Measurements from ENCODE around the gene TAF5L.

Gene TAF5L

DNA sequence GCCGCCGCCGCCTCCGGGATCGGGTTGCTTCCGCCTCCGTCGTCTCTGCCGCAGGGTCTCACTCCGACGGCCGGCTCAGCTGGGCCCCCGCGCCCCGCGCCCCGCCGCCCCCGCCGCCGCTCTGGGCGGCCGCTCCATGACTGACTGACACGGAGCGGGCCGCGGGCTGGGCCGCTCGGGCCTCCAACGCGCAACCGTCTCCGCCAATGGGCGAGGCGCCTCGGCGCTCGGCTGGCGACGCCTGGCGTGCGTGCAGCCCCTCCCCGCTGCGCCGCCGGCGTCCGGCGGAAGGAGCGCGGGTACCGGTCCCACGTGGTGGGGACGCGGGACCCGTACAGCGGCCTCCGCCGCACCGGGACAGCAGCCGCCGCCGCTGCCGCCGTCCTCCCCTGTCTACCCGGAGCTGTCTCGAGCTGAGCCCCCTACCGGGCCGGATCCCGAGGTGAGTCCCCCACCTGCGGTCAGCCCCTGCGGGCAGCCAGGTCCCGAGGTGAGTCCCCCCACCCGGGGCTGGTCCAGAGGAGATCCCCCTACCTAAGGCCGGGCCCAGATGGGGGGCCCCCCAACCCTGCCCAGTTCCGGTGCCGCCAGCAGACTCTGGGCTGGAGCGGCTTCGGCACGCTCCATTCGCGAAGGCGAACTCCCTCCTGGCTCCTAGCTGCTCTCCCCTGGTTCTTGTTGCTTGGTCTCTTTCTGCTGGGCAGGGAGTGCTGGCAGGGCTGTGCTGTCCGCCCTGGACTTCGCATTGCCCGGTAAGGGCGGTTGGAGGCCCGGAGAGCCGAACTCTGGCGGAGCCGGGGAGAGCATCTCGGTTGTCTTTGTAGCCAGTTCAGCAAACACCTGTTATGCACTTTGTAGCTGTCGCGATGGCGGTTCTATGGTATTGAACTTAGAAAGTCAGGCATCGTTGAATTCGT is at the start of gene TAF5L, which contains the start of gene URB2:
Gene TAF5L, minus strand, starts transcription at position 208 of the 917 bp plus-strand sequence. CDS start 11,640 bp downstream, outside the sequence.
Gene URB2, plus strand, starts transcription at position 333 of the 917 bp plus-strand sequence. CDS start 1,387 bp downstream, outside the sequence.
- DNase-seq: peak; percentile 95

DNA sequence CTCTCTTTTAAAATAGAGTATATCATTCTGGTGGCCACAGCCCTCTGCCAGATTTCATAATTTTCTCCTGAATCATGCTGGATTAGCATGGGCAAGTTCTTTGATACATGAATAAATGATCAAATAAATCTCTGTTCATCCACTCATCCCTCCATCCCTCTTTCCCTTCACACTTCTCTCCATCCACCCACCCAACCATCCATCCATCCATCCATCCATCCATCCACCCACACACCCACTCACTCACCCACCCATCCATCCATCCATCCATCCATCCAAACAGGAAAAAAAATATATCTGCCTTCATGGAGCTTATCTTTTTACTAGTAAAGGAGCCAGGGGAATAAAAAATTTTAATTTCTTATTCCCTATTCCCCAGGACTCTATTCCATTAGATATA is 49.5 kb upstream of the TAF5L start:
- DNase-seq: no peak

DNA sequence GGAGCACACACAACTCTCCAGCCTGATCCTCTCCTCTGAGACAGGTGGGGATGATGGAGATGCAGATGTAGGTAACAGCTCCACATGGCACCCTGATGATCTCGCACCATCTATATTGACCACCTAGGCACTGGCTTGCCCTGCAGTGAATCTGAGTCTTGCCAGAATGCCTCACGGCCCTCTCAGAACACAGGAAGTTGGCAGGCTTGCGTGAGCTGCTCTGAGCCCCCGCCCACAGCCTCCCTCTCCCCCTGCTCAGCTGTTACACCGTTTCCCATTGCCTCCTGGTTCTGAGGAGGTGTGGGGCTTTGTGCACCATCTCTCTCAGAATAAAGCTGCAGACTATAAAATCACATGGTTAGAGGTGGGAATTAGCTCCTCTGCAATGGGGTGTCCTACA is 48.1 kb upstream of the TAF5L start:
- DNase-seq: no peak

DNA sequence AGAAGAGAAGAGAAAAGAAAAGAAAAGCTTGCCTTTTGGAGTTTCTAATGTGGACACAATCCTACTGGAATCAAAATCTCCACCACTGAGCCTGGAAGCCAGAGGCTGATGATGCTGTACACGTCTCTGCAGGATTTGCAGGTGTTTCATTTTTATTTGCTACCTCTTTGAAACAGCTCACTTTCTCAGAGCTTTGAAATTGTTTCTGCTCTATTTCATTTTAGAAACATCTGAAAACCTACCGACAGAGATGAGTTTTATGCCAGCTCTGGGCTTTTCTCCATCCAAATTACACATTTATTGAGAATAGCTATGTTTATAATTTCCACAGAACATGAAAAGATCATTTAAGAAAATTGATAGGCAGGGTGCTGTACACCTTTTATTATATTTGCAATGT is 46.3 kb upstream of the TAF5L start:
- no peak for DNase-seq

DNA sequence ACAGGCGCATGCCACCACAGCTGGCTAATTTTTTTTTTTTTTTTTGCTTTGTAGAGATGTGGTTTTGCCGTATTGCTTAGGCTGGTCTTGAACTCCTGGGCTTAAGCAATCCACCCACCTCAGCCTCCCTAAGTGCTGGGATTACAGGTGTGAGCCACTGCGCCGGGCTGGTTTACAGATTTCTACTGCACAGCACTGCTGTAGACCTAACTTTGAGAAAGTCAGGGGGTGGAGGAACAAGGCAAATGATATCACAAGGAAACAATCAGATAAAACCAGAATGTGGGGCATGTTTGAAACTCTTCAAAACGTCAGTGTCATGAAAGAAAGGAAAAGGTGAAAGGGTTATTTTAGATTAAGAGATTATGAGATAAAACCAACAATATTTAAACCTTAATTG is 45.4 kb upstream of the TAF5L start:
- DNase-seq: no peak

DNA sequence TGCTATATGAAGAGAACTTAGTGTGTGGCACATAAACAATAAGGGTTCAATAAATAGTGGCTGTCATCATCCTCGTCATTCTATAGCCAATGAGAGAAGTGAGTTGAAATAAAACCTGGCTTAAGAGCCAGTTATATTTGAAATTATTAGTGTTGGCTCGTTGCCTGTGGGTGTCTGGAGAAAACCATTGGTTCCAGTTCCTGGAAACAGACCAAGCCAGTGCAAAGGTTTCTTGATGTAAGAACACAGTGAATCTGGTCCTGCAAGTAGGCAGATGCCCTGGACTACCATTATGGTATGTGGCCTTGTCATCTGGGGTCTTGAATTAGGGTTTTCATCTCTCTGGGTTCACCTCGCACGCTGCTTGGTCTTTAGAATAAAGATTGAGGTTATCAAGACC is 43.4 kb upstream of the TAF5L start:
- no peak for DNase-seq

DNA sequence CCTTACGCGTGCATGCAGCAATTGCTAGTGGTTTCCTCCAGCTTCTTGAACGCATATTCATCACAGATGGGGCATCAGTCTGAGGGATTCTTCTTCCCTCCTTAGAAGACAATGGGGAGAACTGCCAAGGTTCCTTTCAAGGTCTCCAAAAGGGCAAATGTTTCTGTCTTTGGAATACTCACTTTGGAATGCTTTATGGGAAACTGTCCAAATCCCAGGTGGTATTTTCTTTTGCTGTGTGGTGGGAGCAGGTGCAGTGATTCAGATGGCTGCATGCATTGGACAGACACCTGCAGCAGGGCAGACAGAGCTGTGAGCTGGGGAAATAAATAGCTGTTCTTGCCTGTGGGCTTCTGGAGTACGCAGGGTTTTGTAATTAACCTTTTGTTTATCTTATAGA is 40.7 kb upstream of the TAF5L start:
- no peak for DNase-seq

DNA sequence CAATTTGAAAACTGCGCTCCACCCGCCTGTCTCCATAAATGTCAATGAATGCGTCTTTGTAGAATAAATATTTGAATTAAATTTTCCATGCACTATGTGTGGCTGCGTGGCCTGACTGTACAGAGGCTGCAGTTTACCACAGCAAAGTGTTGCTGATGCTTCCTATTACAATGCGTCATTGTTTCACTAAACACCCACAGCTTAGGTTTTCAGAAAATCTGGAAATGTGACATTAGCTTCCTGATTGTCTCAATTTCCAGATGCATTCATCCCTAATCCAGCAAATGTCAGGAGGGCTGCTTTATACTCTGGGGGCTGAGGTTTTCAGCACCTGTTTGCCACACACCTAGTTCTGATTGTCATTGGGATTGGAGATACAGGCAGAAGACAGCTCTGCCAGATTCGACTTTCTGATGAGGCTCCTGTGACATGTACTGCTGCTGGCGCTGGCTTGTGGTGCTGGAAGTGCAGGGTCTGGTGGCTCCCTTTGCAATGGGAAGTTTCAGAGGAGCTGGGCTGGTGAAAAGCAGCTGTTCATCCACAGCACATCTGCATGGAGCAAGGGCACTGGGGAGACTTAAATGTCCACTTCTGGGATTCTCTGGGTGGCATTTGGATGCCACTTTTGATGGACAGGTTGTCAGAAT is 40.1 kb upstream of the TAF5L start:
- no peak for DNase-seq

DNA sequence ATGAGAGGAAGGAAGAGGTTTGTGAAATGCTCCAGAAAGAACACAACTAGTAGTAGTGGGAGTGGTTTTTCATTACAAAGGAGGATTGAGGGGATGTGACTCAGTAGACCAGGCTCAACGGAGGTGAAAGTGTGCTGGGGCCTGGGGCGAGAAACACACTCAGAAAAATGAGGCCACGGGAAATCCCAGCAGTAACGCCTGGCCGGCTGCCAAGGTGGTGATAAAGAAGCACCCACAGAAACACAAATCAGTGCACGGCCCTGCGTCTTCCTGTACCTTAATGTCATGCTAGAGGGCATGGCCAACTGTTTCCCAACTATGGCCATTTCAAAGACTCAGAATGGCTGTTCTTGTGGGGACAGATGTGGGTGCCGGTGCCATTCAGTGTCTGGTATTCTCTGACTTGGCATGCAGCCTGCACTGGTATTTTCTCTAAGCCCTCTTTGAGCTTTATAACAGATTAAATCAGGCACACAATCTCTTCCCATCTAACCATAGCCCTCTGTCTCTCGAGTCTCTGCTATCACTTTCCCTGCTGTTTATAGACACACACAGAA is 38.3 kb upstream of the TAF5L start:
- DNase-seq: peak; percentile 92

DNA sequence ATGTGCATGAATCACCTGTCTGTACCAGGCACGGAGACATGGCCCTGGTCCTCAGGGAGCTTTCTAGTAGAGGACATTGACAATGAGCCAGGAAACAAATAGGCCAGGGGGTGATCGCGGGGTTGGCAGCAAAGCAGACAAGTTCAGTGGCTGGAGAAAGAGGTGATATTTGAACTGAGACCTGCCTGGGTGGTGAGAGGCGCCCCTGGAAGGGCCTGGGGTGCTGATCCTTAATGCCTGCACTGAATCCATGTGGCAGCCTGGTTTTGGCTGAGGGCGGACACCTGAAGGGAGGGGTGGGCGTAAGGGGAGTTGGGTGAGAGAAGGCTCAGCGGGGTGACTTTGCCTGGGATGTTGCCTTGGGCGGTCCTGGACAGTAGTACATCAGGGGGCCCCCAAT is 36.0 kb upstream of the TAF5L start:
- DNase-seq: no peak

DNA sequence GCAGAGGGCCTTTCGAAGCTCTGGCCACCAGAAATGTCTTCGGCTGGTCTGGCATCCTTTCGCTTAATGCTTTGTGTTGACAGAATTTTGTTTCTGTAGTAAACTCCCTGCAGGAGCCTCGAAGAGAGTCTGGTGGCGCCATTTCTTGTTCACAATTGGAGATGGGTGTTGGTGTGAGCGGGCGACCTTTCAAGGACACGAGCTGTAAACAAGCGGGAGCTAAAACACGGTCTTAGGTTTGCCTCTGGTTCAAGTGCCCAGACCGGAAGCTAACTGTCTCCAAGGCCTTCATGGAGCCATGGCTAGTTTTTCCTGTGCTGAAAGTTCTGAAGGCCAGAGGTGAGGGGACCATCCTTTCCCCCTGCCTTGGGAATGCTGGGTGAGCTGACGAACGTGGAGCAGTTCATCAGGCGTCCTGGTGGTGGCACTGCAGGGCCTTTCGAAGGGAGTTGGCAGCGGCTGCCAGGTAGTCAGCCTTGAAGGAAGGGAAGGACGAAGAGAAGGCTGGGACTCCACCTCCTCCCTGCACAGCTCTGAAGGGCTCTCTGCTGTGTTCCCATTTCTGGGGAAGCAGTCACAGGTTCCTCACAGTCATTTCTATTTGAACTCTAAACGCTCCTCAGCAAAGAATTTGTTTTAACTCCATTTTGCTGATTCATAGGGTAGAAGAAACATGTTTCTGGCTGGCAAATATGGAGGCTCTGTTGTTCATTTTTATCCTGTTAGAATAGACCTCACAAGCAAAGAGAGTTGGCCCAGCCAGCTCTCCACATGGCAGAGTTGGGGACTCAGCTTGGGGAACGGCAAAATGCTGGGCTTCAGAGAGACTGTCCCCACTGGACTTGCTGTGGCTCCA is 35.3 kb upstream of the TAF5L start:
- DNase-seq: peak; percentile 88

DNA sequence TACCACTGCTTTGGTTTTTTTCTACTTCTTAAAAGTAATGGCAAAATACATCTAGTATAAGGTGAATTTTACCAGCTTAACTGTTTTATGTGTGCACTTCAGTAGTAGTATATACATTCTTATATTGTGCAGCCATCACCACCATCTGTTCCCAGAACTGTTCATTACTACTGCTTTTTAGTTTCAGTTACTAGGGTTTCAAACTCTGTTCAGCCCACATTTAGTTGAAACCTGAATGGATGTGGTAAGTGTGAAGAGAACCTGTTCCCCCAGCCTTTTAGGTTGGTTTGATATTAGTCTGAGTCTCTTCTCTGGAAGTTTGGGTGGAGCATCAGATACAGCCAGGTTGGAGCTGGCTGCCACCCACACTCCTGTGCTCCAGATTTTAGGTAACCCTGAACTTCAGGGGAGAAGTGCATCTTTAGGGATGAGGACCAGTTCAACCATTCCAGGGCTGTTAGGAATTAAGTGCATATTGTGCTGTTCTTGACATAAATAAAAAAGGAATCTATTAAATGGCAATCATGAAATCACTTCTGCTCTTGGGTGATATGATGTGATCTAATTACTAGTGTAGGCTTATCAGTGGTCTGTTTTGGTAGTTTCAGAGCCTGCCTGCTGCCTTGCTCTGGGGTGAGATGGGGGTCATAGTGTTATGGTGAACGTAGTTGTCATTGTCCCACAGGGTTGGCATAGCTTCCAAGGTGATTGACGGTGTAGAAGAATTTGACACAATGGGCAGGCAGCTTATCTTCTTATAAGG is 32.3 kb upstream of the TAF5L start:
- no peak for DNase-seq

DNA sequence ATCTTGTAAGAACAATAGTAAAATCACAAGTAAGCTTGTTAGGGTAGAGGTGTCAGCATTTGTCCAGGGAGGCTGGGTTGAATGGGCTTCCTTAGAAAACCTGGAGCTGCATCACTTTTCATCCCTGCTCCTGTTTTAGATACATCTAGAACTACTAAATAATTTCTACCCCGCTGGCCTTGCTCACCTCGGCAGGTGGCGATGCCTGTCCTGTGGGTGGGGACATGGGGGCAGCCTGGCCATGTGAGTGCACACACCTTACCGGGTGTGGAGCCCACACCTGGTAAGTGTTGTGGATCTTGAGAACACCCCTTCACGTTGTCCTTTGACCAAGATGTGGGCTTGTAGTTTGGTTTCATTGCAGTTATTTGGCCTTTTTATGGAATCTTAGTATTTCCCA is 29.9 kb upstream of the TAF5L start:
- no peak for DNase-seq

DNA sequence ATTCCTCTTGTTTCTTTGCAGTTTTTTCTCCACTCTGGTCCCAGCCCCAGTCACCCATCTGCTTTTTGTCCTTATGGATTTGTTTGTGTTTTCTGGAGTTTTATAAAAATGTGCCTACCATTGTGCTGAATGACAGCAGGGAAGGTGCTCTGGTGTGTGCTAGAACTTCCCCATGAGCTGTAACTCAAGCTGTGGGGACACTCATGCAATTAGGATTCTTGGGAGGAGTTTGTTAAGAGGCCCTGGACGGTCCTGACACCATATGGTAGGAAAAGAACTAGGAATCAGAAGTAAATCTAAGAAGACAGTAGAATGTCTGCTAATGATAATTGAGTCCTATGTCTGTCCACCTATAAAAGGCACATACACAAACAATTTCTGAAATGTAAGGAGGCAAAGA is 27.5 kb upstream of the TAF5L start:
- no peak for DNase-seq

DNA sequence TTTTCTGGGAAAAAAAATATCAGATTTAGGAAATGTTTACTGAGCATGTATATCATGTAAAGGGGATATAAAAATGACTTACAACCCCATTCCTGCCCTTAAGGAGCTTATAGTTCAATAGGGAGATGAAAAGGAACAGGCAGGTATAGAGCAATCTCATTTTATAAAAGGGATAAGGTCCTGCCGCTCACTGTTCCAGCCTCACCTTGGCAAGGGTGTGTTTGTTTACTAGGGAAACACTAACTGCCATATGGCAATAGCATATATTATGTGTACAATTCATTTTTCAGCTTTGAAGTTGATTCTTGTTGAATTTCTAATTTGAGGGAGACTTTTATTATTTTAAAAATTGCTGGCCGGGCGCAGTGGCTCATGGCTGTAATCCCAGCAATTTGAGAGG is 25.6 kb upstream of the TAF5L start:
- no peak for DNase-seq

DNA sequence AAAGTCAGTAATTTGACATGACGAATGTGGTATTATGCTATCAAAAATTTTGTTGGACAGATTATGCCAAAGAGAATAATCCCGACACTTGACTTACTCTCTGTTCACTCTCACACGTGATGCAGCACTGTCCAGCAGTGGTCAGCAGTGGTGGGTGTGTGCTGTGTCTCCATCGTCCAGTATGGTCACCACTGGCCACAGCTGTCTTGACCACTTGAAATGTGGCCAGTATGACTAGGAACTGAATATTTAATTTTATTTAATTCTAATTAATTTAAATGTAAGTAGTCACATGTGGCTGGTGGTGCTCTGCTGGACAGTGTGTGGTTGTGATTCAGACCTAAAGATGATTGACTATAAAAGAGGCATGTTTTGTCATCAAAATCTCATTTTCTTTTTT is 24.1 kb upstream of the TAF5L start:
- DNase-seq: no peak

DNA sequence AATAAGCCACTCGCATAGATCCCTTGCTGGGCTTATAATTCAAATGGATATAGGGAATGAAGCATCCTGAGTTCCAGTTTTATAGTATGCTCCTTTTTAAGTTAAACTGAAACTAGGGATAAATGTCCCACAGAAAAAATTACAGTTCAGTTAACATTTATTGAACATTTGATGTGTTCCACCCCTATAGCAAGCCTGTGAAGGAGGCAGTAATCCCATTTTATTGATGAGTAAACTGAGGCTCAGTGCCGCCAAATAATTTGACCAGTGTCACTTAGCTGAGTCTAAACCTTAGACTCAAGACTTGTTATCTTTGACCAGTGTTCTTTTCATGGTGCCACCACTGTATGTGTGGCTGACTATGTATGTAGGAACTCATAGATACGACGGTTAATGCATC is 22.5 kb upstream of the TAF5L start:
- DNase-seq: no peak

DNA sequence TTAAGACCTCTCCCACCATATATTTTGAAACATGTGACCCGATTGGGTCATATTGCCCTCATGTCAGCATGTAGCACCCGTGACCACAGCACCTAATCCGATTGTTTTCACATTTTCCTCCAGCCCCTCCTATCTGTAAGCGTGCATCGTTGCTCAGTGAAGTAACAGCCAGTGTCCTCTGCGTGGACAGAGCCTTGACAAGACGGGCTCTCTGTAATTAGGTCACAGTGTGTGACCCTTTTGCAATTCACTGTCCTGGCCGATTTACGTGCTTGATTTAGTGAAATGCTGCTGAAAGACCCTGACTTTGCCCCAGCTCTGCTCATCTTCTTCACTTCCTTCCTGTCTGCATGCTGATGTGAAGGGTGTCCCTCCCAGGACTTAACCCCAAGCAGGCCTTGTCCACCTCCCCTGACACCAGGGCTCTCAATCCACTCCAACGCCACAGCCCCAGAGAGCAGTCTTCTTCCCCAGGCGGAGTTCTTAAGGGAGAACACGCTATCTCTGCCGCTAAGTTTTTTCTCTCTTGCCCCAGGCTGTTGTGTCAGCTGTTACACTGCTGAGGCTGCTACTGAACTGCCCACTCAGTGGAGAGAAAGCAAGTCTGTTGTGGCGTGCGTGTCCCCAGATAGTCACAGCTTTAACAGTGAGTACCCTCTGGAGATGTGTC is 19.5 kb upstream of the TAF5L start:
- DNase-seq: no peak

DNA sequence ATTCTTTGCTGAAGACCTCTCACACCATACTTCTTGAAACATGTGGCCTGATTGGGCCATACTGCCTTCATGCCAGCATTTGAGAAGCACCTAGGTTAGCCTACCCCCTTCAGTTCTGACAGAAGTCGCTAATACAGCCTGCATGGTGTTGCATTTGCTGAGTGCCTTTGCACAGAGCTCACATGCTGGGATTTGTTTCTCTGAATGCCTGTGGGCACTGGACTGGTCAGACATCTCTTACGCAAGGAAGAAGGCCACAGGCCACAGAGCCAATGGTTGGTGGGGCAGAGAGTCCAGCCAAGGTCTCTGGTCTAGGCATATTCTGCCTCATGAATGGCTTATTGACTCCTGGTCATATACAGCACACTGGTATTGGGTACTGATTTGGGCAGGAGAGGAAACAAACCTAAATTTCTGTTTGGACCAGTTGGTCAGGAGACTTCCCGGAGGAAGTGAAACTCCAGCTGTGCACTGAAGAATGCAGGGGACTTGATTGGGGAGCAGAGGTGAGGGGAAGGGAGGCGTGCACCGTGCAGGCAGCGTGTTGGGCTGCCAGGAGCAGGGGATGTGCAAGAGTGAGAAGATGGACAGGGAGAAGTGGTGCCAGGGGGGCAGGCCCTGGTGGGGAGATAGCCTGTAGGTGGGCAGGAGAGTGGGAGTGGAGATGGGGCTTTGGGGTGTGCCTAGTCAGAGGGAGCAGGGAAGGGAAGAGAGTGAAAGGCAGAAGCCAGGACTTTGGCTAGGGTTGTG is 18.2 kb upstream of the TAF5L start:
- no peak for DNase-seq

DNA sequence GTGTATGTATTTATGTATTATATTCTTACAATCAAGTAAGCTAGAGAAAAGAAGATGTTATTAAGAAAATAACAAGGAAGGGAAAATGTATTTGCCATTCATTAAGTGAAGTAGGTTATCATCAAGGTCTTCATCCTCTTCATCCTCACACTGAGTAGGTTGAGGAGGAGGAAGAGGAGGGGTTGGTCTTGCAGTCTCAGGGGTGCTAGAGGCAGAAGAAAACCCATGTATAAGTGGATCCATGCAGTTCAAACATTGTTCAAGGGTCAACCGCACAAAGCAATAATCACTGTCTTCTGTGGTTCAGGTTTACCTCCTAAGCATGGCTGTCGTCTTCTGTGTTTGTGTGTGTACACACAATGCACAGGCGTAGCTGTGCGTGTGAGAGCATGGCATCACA is 17.0 kb upstream of the TAF5L start:
- DNase-seq: no peak

DNA sequence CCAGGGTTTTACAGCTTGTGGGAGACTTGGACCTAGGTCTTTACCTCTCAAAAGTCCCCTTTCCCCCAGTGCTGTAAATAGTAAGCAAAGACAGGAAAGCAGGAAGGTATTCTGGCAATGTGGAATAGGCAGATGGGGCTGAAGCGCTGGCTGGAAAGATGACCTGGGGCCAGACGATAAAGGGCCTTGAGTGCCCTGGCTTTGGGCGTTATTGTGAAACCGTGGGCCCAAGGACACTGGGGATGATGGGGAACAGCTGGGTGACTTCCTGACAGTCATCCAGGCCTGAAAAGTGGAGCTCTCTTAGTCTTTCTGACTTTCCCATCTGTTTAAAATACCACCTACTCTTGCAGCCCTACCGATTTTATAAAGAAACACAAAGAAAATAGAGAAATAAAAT is 16.5 kb upstream of the TAF5L start:
- DNase-seq: no peak
